ENCODE results near the gene DIDO1. TPM values are rescaled to one million over a fixed set of nuclear protein-coding genes. Genes with fewer than 3 reads are reported as not detected.

The DIDO1 gene
- total and polyA plus RNA-seq, 2 of the 13 experiments (the other 11 are each of a cell fraction or from before 2014, with no cell fraction given): 75.0 to 75.1 TPM

- TF ChIP-seq ZNF609 (CRISPR knock-in tag; IDR thresholded peaks at IDR 0.05; ENCODE audit: borderline replicate concordance) (peak; percentile 90), ZNF138 (CRISPR knock-in tag; IDR thresholded peaks at IDR 0.05; ENCODE audit: low read depth) (peak; percentile 93), ZNF550 (CRISPR knock-in tag; IDR thresholded peaks at IDR 0.05; ENCODE audit: borderline replicate concordance) (no peak), PCBP1 (IDR thresholded peaks at IDR 0.05; ENCODE audit: borderline replicate concordance, low read depth, low read length) (peak; percentile 80; the same call in 1 of the 2 replicates), PRMT3 (CRISPR knock-in tag; IDR thresholded peaks at IDR 0.05; ENCODE audit: borderline replicate concordance, low read depth) (peak; percentile 97; the same call in 1 of the 2 replicates), AHDC1 (CRISPR knock-in tag; IDR thresholded peaks at IDR 0.05; ENCODE audit: borderline replicate concordance) (peak; percentile 90), NR2F2 (IDR thresholded peaks at IDR 0.05; ENCODE audit: borderline replicate concordance, low read depth) (peak; percentile 68; the same call in 1 of the 2 replicates), FLYWCH1 (CRISPR knock-in tag; IDR thresholded peaks at IDR 0.05) (no peak), ERF (CRISPR knock-in tag; IDR thresholded peaks at IDR 0.05) (peak; percentile 99), DRAP1 (CRISPR knock-in tag; IDR thresholded peaks at IDR 0.05) (peak; percentile 91), ZKSCAN1 (IDR thresholded peaks at IDR 0.05; ENCODE audit: low read length) (no peak; the same call in 1 of the 2 replicates), JUNB (CRISPR knock-in tag; IDR thresholded peaks at IDR 0.05; ENCODE audit: borderline replicate concordance) (peak; percentile 84; the same call in 1 of the 2 replicates), ZNF124 (CRISPR knock-in tag; IDR thresholded peaks at IDR 0.05) (peak; percentile 85), NR1H2 (CRISPR knock-in tag; IDR thresholded peaks at IDR 0.05; ENCODE audit: borderline replicate concordance, low read depth) (peak; percentile 58; the same call in 1 of the 2 replicates)
- TF ChIP-seq, protein P1, sequence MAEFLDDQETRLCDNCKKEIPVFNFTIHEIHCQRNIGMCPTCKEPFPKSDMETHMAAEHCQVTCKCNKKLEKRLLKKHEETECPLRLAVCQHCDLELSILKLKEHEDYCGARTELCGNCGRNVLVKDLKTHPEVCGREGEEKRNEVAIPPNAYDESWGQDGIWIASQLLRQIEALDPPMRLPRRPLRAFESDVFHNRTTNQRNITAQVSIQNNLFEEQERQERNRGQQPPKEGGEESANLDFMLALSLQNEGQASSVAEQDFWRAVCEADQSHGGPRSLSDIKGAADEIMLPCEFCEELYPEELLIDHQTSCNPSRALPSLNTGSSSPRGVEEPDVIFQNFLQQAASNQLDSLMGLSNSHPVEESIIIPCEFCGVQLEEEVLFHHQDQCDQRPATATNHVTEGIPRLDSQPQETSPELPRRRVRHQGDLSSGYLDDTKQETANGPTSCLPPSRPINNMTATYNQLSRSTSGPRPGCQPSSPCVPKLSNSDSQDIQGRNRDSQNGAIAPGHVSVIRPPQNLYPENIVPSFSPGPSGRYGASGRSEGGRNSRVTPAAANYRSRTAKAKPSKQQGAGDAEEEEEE (CRISPR knock-in tag; IDR thresholded peaks at IDR 0.05; ENCODE audit: borderline replicate concordance): peak; percentile 48; the same call in 1 of the 2 replicates
Measured at GRCh38 chr20:62953839-62954703, 27.8 kb upstream of the DIDO1 start (continued).

Measured in HepG2 (cell line).